ENCODE data around the gene NEUROD2. TPM values are rescaled to one million over a fixed set of nuclear protein-coding genes. Genes with fewer than 3 reads are reported as not detected.
A peak's percentile ranks its signal among the peaks of the same experiment; 100 is the strongest.

NEUROD2 gene
- total RNA-seq, 2 donors from 2014 or later: not detected

- H3K36me3 Mint-ChIP-seq (ENCODE audit: low read depth): no peaks in the 10 kb centered on the region
- H3K4me1 Mint-ChIP-seq: peaks cover 26% of the 10 kb centered on the region
- H3K27ac Mint-ChIP-seq: peak overlapping the region; percentile 82
- peak overlapping the region; percentile 90 for H3K4me3 Mint-ChIP-seq
- peak; percentile 74 to 89 (median 82) for DNase-seq
- peaks cover 22% of the 10 kb centered on the region for H3K27me3 Mint-ChIP-seq
- no peaks in the 10 kb centered on the region for H3K9me3 ChIP-seq (ENCODE audit: control insufficient read depth, low read length, poor library complexity, severe bottlenecking)
- peak; percentile 82 for ATAC-seq
Observed at GRCh38 chr17:39621523-39622379, 14.0 kb upstream of the NEUROD2 start.

GRCh38 chr17:39619786-39620101 is 12.0 kb upstream of the NEUROD2 start:
- H3K4me1 Mint-ChIP-seq: peaks cover 23% of the 10 kb centered on the region
- H3K27me3 Mint-ChIP-seq: peaks cover 14% of the 10 kb centered on the region
- ATAC-seq: no peak
- H3K9me3 ChIP-seq (ENCODE audit: control insufficient read depth, low read length, poor library complexity, severe bottlenecking): no peaks in the 10 kb centered on the region
- no peak overlapping the region for H3K27ac Mint-ChIP-seq
- DNase-seq: no peak
- H3K4me3 Mint-ChIP-seq: no peak overlapping the region
- no peaks in the 10 kb centered on the region for H3K36me3 Mint-ChIP-seq (ENCODE audit: low read depth)

DNA sequence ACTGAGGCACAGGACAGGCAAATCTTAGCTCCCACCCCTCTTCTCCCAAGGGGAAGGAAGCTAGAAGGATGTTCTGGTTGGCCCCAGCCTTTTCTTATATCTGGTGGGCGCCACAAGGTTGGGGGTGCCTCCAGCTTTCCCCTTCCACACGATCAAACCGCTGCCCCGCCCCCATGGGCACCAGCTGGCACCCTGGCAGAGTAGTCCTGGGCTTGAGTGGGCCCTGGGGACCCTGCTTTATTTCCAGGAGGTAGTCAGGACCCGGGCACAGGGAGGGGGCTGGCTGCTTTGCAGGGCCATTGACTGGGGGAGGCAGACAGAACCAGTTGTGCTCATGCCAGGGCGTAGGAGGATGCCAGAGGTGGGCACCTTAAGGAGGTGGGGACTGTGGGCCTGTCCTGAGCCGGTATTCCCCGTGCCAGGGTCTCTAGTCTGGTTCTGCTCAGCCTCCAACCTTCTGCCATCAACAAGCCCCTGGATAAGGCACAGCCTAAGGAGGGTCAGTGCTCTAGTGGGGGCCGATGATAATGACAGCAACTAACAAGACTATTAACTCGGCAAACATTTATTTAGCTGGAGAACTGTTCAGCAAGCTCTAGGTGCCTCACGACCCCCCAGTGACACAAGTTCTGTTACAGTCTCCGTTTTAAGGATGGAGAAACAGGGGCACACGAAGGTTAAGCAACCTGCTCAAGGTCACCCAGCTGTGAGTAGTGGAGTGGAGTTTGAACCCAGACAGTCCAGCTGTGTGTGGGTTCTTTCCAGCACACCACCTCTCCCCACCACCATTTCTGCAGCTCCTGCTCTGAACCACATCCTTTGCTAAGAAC is 11.5 kb upstream of the NEUROD2 start:
- no peaks in the 10 kb centered on the region for H3K9me3 ChIP-seq (ENCODE audit: control insufficient read depth, low read length, poor library complexity, severe bottlenecking)
- no peak overlapping the region for H3K27ac Mint-ChIP-seq
- DNase-seq (no peak), ATAC-seq (no peak)
- peaks cover 23% of the 10 kb centered on the region for H3K4me1 Mint-ChIP-seq
- H3K4me3 Mint-ChIP-seq: peak overlapping the region; percentile 9
- H3K36me3 Mint-ChIP-seq (ENCODE audit: low read depth): no peaks in the 10 kb centered on the region
- peaks cover 17% of the 10 kb centered on the region for H3K27me3 Mint-ChIP-seq

DNA sequence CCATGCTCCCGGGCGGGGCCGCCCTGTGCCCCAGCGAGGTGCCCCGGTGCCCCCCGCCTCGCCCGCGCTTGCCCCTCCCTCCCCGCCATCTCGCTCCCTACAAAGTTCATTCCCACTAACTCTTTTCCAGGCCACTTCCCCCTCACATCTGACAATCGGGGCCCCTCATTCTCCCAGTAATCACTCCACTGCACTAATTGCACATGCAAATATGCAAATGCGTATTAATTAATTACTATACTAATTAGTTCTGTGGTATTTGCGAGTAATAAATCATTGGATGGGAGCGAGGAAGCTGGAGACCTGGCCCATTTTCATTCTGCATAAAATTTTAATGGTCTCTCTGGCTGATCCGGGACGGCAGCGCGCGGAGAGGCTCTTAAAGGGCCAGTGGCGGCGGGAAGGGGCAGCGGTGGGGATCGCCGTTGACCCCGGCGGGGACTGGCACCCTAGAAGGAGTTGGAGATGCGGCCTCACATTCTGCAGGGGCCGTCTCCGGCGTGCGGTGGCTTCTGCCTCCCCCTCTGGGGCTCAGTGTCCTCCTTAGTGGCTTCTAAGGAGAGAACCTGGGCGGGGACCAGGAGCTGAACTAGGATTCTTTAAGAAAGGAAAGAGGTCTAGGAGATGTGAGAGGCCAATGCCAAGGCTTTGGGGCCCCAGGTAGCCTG is 10.7 kb upstream of the NEUROD2 start:
- Mint-ChIP-seq H3K27ac (no peak overlapping the region), H3K27me3 (peaks cover 17% of the 10 kb centered on the region), H3K36me3 (ENCODE audit: low read depth) (no peaks in the 10 kb centered on the region), H3K4me1 (peaks cover 23% of the 10 kb centered on the region), H3K4me3 (peak overlapping the region; percentile 86)
- no peak for DNase-seq
- no peak for ATAC-seq
- H3K9me3 ChIP-seq (ENCODE audit: control insufficient read depth, low read length, poor library complexity, severe bottlenecking): no peaks in the 10 kb centered on the region

GRCh38 chr17:39617446-39618245 is 9.9 kb upstream of the NEUROD2 start:
- Mint-ChIP-seq H3K27me3 (peaks cover 24% of the 10 kb centered on the region), H3K27ac (no peak overlapping the region), H3K4me1 (peaks cover 21% of the 10 kb centered on the region), H3K4me3 (peak overlapping the region; percentile 86), H3K36me3 (ENCODE audit: low read depth) (no peaks in the 10 kb centered on the region)
- no peaks in the 10 kb centered on the region for H3K9me3 ChIP-seq (ENCODE audit: control insufficient read depth, low read length, poor library complexity, severe bottlenecking)
- DNase-seq (peak; percentile 35 to 46 (median 40)), ATAC-seq (peak; percentile 60)

GRCh38 chr17:39617100-39617445 is 9.4 kb upstream of the NEUROD2 start:
- Mint-ChIP-seq H3K36me3 (ENCODE audit: low read depth) (no peaks in the 10 kb centered on the region), H3K27me3 (peaks cover 24% of the 10 kb centered on the region), H3K27ac (no peak overlapping the region), H3K4me3 (no peak overlapping the region), H3K4me1 (peaks cover 15% of the 10 kb centered on the region)
- H3K9me3 ChIP-seq (ENCODE audit: control insufficient read depth, low read length, poor library complexity, severe bottlenecking): no peaks in the 10 kb centered on the region
- DNase-seq: no peak
- ATAC-seq: no peak

- peaks cover 11% of the 10 kb centered on the region for H3K4me1 Mint-ChIP-seq
- ATAC-seq: no peak
- H3K9me3 ChIP-seq (ENCODE audit: control insufficient read depth, low read length, poor library complexity, severe bottlenecking): no peaks in the 10 kb centered on the region
- no peak for DNase-seq
- no peaks in the 10 kb centered on the region for H3K36me3 Mint-ChIP-seq (ENCODE audit: low read depth)
- H3K27ac Mint-ChIP-seq: no peak overlapping the region
- H3K4me3 Mint-ChIP-seq: no peak overlapping the region
- peaks cover 24% of the 10 kb centered on the region for H3K27me3 Mint-ChIP-seq
Observed at GRCh38 chr17:39615434-39615833, 7.7 kb upstream of the NEUROD2 start.

GRCh38 chr17:39614545-39615157 is 6.9 kb upstream of the NEUROD2 start:
- DNase-seq (no peak), ATAC-seq (no peak)
- Mint-ChIP-seq H3K4me1 (peaks cover 11% of the 10 kb centered on the region), H3K4me3 (no peak overlapping the region), H3K27ac (peak overlapping the region; percentile 39), H3K27me3 (peaks cover 29% of the 10 kb centered on the region), H3K36me3 (ENCODE audit: low read depth) (no peaks in the 10 kb centered on the region)
- no peaks in the 10 kb centered on the region for H3K9me3 ChIP-seq (ENCODE audit: control insufficient read depth, low read length, poor library complexity, severe bottlenecking)

DNA sequence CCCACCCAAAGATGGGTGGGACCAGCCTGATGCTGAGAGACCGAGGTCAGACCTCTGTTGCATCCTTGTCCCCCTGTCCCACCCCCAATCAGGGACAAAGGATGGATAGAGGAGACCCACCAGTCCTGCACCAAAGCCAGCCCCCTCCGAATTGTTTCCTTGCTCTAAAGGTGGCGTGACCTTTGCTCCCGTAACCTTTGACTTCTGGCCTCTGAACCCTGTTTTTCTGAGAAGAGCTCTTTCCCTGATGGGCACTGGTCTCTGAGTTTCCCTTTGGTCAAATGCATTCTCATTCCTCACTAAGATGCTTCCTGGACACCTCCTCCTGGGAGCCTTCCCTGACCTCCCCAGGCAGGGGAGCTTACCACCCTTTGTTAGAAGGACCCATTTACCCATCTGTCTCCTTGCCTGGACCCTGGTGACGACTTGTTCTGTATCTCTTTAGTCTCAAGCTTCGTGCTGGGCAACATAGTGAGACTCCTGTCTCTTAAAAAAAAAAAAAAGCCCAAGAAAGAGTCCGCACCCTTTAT is 5.3 kb upstream of the NEUROD2 start:
- H3K36me3 Mint-ChIP-seq (ENCODE audit: low read depth): no peaks in the 10 kb centered on the region
- ATAC-seq (no peak), DNase-seq (no peak)
- H3K4me3 Mint-ChIP-seq: no peak overlapping the region
- H3K4me1 Mint-ChIP-seq: peaks cover 6% of the 10 kb centered on the region
- H3K27me3 Mint-ChIP-seq: peaks cover 42% of the 10 kb centered on the region
- no peaks in the 10 kb centered on the region for H3K9me3 ChIP-seq (ENCODE audit: control insufficient read depth, low read length, poor library complexity, severe bottlenecking)
- no peak overlapping the region for H3K27ac Mint-ChIP-seq

DNA sequence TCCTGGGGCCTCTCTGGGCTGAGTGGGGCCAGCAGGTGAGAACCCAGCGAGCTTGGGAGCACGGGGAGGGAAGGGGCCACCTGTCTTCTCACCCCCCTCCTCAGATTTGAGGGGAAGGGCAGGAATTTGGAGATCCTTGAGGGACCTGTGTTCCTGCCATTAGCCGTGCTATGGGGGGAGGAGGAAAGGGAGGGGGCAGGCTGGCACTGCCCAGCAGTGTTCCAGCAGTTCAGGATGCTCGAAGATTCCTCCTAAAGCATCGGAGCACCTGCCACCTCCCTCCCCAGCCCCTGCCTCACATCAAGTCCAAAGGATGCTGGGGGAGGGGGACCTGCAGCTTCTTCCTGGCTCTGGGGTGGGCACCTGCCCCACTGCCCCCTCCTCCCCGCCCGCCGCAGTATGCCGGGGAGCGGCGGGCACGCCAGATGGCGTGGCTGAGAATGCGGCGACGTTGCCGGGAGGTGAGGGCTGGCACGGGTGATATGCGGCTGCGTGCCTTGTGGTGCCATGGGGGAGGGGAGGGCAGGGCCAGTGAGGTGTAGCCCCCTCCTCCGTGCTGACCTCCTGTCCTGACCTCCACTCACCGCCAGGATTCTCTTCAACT is 4.7 kb upstream of the NEUROD2 start:
- H3K36me3 Mint-ChIP-seq (ENCODE audit: low read depth): no peaks in the 10 kb centered on the region
- no peak overlapping the region for H3K4me3 Mint-ChIP-seq
- H3K27me3 Mint-ChIP-seq: peaks cover 44% of the 10 kb centered on the region
- H3K9me3 ChIP-seq (ENCODE audit: control insufficient read depth, low read length, poor library complexity, severe bottlenecking): no peaks in the 10 kb centered on the region
- no peak for ATAC-seq
- H3K4me1 Mint-ChIP-seq: peaks cover 6% of the 10 kb centered on the region
- DNase-seq: no peak
- H3K27ac Mint-ChIP-seq: no peak overlapping the region

GRCh38 chr17:39611401-39612112 is 3.8 kb upstream of the NEUROD2 start:
- ATAC-seq (no peak), DNase-seq (no peak)
- Mint-ChIP-seq H3K4me3 (no peak overlapping the region), H3K27ac (no peak overlapping the region), H3K27me3 (peaks cover 48% of the 10 kb centered on the region), H3K4me1 (peaks cover 6% of the 10 kb centered on the region), H3K36me3 (ENCODE audit: low read depth) (no peaks in the 10 kb centered on the region)
- no peaks in the 10 kb centered on the region for H3K9me3 ChIP-seq (ENCODE audit: control insufficient read depth, low read length, poor library complexity, severe bottlenecking)
